Fibroblast of peridontal ligament (primary cell): Measurements from ENCODE around the gene NASP.
A peak's percentile ranks its signal among the peaks of the same experiment; 100 is the strongest.
"Not testable (repeated sequence)": the region's sequence is repeated elsewhere in the genome, so short reads cannot be mapped to it uniquely, and the experiment has no call there.

Experiments
- DNase-seq: peaks from one replicate; pipeline ENCODE4 v3.0.0-alpha.2; 2010; ENCODE audit errors: extremely low read depth

Gene NASP

DNA sequence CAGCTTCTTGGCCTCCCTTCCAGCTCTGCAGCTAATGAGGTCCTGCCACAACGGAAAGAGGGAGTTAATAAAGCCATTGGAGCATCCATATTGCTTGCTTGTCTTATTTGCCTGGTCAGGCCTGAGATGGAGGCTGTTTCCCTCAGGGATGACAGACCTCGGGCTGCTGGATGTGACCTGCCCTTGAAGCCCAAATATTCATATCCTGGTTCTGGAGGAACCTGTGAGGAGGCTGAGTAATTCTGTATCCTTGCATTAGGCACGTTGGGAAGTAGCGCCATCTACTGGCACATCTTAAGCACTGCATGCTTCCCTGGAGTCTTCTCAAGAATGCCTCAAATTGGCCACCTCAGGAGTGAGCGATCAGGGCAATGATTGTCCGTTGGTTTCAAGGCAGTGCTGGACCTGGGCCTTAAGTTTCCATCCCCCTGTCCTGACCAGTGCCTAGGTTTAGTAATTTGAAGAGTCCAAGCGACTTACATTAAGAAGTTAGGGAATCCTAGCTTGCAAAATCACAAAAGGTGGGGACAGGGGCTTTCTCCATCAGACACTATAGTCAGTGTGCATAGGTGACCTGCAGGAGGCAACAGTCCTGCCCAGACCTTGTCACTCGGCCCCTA, 13.8 kb upstream of the NASP start:
- peak; percentile 88 for DNase-seq

DNA sequence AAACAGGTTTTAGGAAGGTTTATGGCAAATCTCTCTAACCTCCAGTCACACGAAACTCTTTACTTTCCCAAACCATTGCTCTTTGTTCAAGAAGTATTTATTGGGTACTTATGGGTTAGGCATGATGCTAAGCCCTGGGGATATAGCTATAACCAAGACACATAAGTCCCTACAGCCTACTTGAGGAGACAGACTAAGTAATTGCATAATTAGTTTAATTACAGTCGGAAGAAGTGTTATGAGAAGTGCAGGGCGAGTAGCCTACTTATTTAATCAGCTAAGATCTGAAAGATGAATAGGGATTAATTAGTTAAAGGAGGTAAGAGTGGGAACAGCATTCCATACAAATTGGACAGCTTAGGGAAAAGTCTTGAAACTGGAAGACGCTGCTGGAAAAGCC, 13.2 kb upstream of the NASP start:
- no peak for DNase-seq

DNA sequence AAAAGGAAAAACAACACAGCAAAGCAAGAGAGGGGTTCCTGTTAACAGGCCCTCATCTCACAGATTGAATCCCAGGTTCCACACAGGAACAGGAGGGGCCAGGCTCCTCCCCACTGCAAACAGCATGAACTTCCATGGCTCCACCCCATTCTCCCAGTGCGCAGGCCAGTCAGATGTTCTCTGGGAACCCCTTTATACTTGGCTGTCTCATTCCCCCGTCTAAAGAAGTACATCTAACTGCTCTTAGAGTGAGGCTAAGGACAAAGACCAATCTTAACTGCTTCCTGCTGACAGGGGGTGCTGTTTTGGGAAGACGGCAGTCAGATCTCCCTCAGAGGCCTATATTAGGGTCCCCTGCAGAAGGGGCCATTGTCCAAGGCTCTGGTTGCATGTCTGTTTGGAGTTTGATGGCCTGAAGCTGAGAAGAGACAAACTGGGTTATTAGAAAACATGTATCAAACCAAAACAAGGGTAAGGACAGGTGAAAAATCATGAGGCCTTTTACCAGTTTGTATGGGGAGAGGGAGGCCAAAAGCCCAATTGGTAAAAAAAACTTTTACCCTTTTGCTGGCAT, 10.5 kb upstream of the NASP start:
- DNase-seq = no peak

DNA sequence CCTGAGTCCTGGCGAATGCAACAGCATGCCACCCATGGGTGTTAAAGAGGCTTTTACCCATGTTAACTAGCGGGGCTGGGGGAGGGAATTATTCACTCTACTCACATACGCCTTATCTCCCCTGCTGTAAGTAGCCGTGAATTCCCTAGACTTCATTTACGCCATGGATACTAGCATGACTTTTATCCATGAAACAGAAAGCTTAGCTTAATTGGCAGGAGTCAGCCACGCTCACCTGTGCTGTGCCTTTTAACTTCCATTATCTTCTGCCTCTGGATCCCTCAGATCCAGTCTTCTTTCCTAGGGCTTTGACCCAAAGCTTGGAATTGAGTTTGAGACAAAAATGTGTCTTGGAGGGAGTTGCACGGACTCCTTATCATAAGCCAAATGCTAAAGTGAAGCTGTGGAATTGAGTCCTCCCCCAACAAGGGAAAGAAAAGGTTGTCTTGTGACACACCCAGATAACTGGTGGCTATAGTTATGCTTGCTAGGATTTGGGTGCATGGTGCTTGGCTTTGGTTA, 9.7 kb upstream of the NASP start:
- no peak for DNase-seq

DNA sequence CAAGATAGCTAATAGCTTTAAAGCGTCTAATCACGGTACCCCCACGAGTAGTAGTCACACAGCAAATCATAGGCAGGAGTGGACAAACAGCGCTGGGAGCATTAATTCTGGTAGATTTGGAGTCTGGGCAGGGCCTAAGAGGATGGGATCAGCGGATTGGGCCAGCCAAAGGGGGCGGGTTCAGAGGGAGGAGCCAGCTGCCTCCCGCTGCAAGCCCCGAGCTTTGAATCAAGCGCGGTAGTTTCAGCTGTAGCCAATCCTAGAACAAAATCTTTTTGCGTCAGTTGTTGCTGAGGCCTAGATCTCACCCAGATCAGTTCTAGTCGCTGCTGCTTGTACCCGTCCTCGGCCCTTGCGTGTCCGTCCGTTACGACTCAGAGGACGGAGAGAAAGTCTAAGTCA, 576 bp upstream of the NASP start:
- peak; percentile 97 for DNase-seq

DNA sequence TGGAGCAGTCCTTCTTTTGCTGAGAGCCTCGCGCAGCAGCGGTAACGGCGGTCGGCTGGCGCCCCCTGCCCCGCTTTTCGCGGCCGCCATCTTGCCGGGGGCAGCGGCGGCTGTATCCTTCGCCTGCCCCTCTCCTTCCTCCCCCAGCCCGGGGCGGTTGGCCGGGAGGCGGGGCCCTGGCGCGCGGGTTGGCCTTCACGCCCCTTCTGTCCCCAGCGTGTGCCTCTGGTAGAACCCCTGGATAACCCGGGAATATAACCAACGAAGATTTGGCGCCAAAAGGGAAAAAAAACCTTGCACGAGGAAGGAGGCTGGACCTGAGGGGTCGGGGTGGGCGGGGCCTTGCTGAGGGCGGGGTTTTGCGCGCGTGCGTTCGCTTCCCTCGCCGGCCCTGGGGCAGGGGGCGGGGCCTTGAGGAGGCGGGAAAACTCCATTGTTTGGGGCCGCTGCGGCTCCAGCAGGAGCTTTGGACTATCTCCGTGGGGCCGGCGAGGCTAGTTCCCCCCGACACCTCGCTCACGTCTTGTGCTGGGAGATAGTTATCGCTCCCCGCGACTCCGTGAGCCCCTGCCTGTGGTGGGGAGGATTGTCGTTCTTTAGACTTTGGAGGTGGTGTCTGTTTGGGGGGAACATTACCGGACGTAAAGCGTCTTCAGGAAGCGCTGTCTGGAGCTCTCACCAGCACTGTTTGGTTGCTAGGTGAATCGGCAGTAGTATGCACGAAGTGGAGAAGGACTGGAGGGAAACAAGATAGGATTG, 689 bp downstream of the NASP start:
- peak; percentile 71 for DNase-seq

DNA sequence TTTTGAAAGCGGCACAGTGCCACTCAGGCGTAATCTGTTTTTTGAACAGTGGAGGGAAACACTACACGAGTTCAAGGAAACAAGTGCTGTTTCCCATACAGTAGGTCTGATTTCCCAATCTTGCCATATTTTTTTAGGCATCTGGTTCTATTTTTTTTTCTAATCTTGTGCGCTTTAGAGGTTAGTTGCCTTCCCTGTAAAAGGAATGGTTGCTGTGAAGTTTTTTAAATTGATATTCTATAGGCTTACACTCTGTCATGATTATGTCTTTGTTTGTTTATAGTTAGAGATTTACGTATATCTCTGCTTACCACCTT, 1.2 kb downstream of the NASP start:
- no peak for DNase-seq

DNA sequence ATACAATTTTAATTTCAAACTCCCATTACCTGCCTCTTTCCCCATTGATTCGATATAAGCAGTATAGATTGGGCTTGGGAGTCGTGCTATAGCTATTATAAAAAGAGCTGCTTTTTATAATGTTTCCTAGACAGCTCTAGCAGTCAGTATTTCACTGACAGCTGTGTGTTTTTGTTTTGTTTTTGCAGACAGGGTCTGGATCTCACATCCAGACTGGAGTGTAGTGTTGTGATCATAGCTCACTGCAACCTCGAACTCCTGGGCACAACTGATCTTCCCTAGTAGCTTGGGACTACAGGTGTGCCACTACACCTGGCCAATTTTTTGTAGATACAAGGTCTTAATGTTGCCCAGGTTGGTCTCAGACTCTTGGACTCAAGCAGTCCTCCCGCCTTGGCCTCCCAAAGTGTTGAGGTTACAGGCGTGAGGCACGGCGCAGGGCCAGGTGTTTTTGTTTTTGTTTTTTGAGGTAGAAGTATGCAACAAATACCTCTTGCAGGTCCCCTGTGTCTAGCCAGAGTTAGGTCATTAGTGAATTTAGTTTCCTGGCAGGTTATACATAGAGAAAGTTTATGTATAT, 1.7 kb downstream of the NASP start:
- DNase-seq = no peak

DNA sequence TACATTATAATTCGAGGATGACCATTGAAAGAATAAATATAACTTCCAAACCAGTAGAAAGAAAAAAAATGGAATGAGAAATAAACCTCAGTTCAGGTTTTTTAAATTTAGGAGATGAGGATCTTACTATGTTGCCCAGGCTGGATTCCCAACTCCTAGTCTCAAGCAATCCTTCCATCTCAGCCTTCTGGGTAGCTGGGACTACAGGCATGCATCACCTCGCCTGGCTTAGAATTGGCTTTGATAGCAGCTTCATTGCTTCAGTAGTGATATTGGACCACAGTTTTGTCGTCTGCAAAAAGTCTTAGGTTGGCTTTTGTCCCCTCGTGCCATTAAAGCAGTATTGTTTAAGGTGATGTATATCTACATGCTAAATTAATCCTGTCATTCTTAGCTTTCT, 2.9 kb downstream of the NASP start:
- DNase-seq = no peak

DNA sequence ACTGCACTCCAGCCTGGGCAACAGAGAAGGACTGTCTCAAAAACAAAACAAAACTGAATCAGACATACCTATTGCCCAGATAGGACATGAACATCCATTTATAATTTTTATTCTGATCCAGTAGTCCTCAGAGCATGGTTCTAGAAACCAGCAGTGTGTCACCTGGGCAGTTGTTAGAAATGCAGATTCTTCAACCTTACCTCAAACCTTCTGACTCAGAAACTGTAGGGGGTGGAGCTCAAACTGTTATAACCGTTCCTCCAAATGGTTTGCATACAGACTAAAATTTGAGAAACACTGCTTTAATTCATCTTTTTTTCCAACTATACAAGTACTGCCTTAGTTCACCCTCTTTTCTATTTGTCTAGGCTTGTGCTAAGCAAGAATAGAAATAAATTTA, 6.0 kb downstream of the NASP start:
- no peak for DNase-seq

DNA sequence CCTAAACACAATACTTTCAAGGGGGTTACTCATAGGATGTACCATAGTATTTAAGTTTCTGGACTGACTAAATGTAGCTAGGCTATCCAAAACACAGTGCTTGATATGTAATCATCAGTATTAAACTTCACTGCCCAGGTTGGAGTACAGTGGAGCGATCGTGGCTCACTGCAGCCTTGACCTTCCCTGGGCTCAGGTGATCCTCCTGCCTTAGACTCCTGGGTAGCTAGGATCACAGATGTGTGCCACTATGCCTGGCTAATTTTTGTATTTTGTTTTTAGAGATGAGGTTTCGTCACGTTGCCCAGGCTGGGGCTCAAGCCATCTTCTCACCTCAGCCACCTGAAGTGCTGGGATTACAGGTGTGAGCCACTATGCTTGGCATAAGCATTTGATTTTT, 10.6 kb downstream of the NASP start:
- no peak for DNase-seq

DNA sequence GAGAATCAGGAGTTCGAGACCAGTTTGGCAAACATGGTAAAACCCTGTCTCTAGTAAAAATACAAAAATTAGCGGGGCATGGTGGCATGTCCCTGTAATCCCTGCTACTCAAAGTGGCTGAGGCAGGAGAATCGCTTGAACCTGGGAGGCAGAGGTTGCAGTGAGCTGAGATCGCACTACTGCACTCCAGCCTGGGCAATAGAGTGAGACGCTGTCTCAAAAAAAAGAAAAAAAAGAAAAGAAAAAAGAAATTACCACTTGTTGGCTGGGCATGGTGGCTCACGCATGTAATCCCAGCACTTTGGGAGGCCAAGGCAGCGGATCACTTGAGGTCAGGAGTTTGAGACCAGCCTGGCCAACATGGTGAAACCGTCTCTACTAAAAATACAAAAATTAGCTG, 12.9 kb downstream of the NASP start:
- DNase-seq = not testable (repeated sequence)

DNA sequence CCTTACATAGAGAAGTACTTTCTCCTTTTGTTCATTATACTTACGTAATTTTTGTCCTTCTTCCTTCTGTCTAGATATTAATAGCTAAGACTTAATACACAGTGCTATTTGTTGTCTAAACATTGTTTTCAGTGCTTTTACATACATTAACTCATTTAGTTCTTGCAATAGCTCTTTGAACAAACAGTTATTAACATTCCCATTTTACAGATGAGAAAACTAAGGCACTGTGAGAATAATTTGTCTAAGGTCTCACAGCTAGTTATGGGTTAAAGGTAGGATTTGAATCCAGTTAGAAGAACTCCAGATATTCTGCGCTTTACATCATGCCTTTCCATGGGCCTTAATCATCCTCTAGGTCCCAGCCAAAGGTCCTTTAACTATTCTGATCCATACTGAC, 20.4 kb downstream of the NASP start:
- DNase-seq = no peak

DNA sequence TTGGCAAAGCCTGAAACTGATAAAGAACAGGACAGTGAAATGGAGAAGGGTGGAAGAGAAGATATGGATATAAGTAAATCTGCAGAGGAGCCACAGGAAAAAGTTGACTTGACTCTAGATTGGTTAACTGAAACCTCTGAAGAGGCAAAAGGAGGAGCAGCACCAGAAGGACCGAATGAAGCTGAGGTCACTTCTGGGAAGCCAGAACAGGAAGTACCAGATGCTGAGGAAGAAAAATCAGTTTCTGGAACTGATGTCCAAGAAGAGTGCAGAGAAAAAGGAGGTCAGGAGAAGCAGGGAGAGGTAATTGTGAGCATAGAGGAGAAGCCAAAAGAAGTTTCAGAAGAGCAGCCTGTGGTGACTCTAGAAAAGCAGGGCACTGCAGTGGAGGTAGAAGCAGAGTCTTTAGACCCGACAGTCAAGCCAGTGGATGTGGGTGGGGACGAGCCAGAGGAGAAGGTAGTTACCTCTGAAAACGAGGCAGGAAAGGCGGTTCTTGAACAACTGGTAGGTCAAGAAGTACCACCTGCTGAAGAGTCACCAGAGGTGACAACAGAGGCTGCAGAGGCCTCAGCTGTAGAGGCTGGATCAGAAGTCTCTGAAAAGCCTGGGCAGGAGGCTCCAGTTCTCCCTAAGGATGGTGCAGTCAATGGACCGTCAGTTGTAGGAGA, 23.7 kb downstream of the NASP start:
- no peak for DNase-seq

DNA sequence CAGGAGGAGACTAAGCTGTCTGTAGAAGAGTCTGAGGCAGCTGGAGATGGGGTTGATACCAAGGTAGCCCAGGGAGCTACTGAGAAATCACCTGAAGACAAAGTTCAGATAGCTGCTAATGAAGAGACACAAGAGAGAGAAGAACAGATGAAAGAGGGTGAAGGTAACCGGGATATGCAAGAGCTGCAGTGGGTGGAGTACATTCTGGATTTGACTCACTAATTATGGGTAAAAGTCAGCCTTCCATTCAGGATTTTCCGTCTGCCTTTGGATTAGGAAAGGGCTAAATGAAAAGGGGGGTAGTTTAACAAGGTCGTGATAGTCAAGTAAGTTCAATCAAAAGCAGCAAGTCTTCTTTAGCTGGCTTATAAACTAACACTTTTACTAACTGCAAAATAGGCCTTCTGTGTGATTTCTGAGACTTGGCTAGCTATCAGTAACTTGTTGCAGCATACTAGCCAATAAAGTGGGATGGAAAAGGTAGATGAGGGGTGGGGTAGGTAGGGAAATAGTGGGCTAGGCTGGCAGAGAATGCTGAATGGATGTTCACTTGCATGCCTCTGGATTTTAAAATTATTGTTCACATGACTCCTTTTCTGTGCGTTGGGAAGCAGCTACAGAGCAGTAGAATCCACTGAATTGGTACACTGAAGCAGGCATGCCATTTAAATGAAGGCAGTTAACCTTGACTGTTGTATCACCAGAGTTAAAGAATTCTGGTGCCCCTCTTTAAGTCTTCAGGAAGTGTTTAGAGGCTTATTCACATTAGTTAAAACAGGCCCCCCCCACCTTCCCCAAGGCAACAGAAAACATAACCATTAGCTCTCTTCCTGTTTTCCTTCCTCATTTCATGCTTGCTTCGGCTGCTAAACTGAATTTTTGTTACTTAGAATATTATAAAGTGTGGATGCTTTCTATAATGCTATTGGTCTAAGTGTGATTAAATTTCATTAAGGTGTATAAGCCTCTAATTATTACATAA, 24.6 kb downstream of the NASP start:
- no peak for DNase-seq

DNA sequence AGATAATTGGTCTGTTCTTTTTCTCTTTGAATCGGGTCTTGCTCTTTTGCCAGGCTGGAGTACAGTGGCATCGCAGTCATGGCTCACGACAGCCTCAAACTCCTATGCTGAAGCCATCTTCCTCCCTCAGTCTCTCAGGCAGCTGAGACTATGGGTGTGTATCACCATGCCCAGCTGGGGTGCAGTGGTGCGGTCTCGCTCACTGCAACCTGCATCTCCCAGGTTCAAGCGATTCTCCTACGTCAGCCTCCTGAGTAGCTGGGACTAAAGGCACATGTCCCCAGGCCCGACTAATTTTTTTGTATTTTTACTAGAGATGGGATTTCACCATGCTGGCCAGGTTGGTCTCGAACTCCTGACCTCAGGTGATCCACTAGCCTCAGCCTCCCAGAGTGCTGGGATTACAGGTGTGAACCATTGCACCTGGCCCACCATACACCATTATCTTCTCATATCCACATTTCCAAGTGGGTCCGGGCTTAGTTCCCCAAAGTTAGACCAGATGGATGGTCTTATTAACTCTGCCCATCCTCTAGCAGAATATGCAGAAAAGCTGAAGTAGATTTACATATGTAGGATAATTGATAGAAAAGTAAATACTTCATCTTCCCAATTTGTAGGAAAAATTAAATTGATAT, 26.9 kb downstream of the NASP start:
- no peak for DNase-seq

DNA sequence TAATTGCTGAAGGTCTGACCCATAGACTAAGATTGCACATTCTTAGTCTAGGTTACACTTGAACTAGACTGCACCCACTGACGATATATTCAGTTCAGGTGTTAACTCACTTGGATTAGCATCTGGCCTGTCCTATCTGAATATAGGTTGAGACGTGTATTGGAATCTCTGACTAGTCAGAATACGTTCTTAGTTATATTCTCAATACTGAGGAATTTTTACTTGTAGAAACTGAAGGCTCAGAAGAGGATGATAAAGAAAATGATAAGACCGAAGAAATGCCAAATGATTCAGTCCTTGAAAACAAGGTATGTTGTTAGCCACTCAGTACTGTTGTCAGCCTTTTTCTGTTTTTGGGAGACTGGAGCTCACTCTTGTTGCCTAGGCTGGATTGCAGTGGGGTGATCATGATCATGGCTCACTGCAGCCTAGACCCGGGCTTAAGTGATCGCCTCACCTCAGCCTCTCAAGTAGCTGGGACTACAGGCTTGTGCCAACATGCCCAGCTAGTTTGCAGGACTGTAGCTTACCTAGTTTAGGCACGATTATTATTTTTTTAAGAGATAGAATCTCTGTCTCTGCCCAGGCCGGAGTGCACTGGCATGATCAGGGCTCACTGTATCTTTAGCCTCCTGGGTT, 29.2 kb downstream of the NASP start:
- no peak for DNase-seq

DNA sequence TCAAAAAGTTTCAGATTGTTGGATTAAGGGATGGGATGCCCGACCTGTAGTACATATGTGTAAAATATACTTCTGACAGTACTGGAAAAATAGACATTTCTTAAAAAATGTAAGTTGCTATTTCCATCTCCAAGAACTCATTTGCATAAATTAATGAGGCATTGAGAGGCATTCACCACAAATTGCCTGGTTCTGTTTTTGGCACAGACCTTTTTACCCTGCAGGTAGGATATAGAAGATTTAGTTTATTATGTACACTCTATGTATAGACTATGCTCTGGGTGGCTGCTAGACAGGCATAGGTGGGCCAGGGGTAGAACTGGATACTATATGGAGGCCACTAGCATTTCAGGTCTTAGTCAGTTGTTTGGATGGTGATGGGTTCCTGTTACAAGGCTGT, 32.0 kb downstream of the NASP start:
- no peak for DNase-seq

DNA sequence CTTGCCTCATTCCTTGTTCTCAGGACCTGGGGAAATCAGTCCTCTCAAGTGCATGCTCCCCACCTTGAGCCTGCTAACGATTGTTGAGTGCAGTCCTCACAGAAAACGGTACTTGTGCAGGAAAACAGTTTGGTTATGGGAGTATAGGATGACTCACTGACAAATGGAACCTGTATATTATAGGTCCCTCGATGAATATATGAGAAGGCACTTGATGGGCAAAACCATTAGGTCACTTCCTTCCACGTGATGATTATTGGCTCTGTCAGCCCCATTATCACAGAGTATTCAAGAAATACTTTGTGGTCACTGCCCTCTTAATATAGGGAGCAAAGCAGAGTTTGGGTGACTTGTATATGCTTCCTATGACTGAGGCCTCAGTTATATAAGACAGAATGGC, 33.8 kb downstream of the NASP start:
- no peak for DNase-seq
